ENCODE data around the gene TTC9C. TPM values are rescaled to one million over a fixed set of nuclear protein-coding genes. Genes with fewer than 3 reads are reported as not detected.

TTC9C gene
- total and polyA plus RNA-seq, 2 of the 13 experiments (the other 11 are each of a cell fraction or from before 2014, with no cell fraction given), result 28.0 to 36.4 TPM

DNA sequence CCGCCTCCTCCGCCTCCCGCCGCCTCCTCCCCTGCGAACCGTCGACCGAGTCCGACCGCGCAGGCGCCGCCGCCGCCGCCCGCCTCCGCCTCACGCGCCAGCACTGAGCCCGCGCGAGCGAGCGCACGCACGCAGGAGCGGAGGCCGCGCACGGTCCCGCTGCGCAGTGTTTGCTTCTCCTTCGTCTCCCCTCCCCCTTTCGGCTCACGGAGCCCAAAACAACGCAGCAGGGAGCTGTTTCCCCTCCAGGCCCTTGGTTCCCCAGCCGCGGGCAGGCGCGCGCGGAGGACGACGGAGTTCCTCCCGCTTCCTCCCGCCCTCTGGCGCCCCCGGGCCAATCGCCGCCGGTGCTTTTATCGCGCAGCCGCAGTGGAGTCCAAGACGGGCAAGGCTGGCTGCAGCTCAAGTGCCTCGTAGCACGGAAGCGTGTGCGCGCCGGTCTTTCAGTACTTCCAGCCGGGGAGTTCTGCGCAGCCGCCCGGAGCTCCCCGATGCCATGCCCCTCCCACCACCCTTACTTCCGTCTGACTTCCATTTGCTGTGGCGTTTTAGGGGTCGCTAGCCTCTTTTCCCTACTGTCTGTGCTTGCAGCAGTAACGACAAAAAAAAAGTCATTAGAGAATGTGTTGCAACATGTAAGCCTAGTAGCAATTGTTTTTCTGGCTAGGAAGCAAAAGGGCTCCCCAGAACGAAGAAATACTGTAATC is 968 bp upstream of the TTC9C start, which contains the start of gene HNRNPUL2 (continued):
- peak; percentile 95 for TF ChIP-seq SPEN (CRISPR knock-in tag; IDR thresholded peaks at IDR 0.05; ENCODE audit: low read depth)
- TF ChIP-seq, protein P1, sequence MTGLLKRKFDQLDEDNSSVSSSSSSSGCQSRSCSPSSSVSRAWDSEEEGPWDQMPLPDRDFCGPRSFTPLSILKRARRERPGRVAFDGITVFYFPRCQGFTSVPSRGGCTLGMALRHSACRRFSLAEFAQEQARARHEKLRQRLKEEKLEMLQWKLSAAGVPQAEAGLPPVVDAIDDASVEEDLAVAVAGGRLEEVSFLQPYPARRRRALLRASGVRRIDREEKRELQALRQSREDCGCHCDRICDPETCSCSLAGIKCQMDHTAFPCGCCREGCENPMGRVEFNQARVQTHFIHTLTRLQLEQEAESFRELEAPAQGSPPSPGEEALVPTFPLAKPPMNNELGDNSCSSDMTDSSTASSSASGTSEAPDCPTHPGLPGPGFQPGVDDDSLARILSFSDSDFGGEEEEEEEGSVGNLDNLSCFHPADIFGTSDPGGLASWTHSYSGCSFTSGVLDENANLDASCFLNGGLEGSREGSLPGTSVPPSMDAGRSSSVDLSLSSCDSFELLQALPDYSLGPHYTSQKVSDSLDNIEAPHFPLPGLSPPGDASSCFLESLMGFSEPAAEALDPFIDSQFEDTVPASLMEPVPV (CRISPR knock-in tag; IDR thresholded peaks at IDR 0.05), result peak; percentile 94
- TF ChIP-seq ZNF430 (CRISPR knock-in tag; IDR thresholded peaks at IDR 0.05), result peak; percentile 82
- TF ChIP-seq, protein P2, sequence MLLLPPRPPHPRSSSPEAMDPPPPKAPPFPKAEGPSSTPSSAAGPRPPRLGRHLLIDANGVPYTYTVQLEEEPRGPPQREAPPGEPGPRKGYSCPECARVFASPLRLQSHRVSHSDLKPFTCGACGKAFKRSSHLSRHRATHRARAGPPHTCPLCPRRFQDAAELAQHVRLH (CRISPR knock-in tag; IDR thresholded peaks at IDR 0.05; ENCODE audit: borderline replicate concordance, low read depth), result peak; percentile 87; the same call in 1 of the 2 replicates
- TF ChIP-seq ZNF33B (CRISPR knock-in tag; IDR thresholded peaks at IDR 0.05), result peak; percentile 78; the same call in 1 of the 2 replicates
- 0 out of 2 replicates have a peak, but pooled peaks have one; percentile 50 for TF ChIP-seq FLYWCH1 (CRISPR knock-in tag; IDR thresholded peaks at IDR 0.05)
- TF ChIP-seq ETV6 (CRISPR knock-in tag; conservative IDR thresholded peaks at IDR 0.05), result peak; percentile 92
- TF ChIP-seq ARID2 (CRISPR knock-in tag; IDR thresholded peaks at IDR 0.05; ENCODE audit: borderline replicate concordance), result 0 out of 2 replicates have a peak, but pooled peaks have one; percentile 90
- peak; percentile 56 for TF ChIP-seq GABPA (IDR thresholded peaks at IDR 0.05; ENCODE audit: low read depth, low read length)
- TF ChIP-seq GABPA (CRISPR knock-in tag; IDR thresholded peaks at IDR 0.05; ENCODE audit: low read depth), result peak; percentile 81
- TF ChIP-seq XBP1 (CRISPR knock-in tag; IDR thresholded peaks at IDR 0.05), result peak; percentile 86; the same call in 1 of the 2 replicates
- TF ChIP-seq SUZ12 (IDR thresholded peaks at IDR 0.05; ENCODE audit: low read depth, low read length), result no peak
- peak; percentile 50; the same call in 1 of the 2 replicates for TF ChIP-seq SP5 (CRISPR knock-in tag; IDR thresholded peaks at IDR 0.05; ENCODE audit: borderline replicate concordance, low read depth)
- no peak for TF ChIP-seq GFI1 (CRISPR knock-in tag; IDR thresholded peaks at IDR 0.05; ENCODE audit: borderline replicate concordance)
- TF ChIP-seq, protein P3, sequence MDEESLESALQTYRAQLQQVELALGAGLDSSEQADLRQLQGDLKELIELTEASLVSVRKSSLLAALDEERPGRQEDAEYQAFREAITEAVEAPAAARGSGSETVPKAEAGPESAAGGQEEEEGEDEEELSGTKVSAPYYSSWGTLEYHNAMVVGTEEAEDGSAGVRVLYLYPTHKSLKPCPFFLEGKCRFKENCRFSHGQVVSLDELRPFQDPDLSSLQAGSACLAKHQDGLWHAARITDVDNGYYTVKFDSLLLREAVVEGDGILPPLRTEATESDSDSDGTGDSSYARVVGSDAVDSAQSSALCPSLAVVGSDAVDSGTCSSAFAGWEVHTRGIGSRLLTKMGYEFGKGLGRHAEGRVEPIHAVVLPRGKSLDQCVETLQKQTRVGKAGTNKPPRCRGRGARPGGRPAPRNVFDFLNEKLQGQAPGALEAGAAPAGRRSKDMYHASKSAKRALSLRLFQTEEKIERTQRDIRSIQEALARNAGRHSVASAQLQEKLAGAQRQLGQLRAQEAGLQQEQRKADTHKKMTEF (CRISPR knock-in tag; IDR thresholded peaks at IDR 0.05), result peak; percentile 80
- TF ChIP-seq HDAC6 (IDR thresholded peaks at IDR 0.05; ENCODE audit: low read depth, low read length), result no peak
- peak; percentile 98 for TF ChIP-seq ZNF749 (CRISPR knock-in tag; IDR thresholded peaks at IDR 0.05; ENCODE audit: borderline replicate concordance)
- TF ChIP-seq, protein P4, sequence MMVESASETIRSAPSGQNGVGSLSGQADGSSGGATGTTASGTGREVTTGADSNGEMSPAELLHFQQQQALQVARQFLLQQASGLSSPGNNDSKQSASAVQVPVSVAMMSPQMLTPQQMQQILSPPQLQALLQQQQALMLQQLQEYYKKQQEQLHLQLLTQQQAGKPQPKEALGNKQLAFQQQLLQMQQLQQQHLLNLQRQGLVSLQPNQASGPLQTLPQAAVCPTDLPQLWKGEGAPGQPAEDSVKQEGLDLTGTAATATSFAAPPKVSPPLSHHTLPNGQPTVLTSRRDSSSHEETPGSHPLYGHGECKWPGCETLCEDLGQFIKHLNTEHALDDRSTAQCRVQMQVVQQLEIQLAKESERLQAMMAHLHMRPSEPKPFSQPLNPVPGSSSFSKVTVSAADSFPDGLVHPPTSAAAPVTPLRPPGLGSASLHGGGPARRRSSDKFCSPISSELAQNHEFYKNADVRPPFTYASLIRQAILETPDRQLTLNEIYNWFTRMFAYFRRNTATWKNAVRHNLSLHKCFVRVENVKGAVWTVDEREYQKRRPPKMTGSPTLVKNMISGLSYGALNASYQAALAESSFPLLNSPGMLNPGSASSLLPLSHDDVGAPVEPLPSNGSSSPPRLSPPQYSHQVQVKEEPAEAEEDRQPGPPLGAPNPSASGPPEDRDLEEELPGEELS (CRISPR knock-in tag; IDR thresholded peaks at IDR 0.05), result peak; percentile 63
- peak; percentile 95 for TF ChIP-seq ZNF766 (CRISPR knock-in tag; IDR thresholded peaks at IDR 0.05; ENCODE audit: borderline replicate concordance)
- no peak for TF ChIP-seq DPF2 (CRISPR knock-in tag; IDR thresholded peaks at IDR 0.05; ENCODE audit: borderline replicate concordance, low read depth)
- TF ChIP-seq, protein P5, sequence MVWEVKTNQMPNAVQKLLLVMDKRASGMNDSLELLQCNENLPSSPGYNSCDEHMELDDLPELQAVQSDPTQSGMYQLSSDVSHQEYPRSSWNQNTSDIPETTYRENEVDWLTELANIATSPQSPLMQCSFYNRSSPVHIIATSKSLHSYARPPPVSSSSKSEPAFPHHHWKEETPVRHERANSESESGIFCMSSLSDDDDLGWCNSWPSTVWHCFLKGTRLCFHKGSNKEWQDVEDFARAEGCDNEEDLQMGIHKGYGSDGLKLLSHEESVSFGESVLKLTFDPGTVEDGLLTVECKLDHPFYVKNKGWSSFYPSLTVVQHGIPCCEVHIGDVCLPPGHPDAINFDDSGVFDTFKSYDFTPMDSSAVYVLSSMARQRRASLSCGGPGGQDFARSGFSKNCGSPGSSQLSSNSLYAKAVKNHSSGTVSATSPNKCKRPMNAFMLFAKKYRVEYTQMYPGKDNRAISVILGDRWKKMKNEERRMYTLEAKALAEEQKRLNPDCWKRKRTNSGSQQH (CRISPR knock-in tag; IDR thresholded peaks at IDR 0.05; ENCODE audit: low read depth), result no peak
- TF ChIP-seq, protein P6, sequence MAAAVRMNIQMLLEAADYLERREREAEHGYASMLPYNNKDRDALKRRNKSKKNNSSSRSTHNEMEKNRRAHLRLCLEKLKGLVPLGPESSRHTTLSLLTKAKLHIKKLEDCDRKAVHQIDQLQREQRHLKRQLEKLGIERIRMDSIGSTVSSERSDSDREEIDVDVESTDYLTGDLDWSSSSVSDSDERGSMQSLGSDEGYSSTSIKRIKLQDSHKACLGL (CRISPR knock-in tag; IDR thresholded peaks at IDR 0.05), result peak; percentile 92
- TF ChIP-seq ZC3H13 (CRISPR knock-in tag; IDR thresholded peaks at IDR 0.05), result peak; percentile 51; the same call in 1 of the 2 replicates
